ENCODE data around the gene PIK3AP1.

PIK3AP1 gene

DNA sequence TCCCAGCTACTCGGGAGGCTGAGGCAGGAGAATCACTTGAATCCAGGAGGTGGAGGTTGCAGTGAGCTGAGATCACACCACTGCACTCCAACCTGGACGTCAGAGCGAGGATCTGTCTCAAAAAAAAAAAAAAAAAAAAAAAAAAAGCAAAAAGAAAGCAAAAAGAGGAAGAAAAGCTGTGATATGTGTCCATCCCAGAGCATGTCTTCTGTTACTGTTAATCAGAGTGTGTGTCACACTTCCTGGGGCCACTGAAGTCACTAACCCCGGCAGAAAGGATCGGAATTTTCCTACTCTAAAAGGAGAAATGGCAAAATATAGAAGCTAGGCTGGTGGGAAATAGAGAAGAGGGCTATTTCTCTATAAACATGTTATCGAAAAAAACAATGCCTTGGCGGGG is 11.9 kb downstream of the PIK3AP1 start:
- Histone ChIP-seq H3F3A (ENCODE audit: insufficient read depth) (peaks cover 52% of the 10 kb centered on the region), H3K27me3 (ENCODE audit: low read length) (no peaks in the 10 kb centered on the region), H3K9ac (ENCODE audit: low read length) (peak overlapping the region; percentile 28; the same call in 1 of the 2 replicates), H3K36me3 (ENCODE audit: low read length) (peaks cover 9% of the 10 kb centered on the region; the same call in 1 of the 2 replicates), H2AFZ (ENCODE audit: low read depth, low read length, severe bottlenecking) (no peak overlapping the region), H3K4me3 (ENCODE audit: insufficient read depth, low read length, poor library complexity, severe bottlenecking) (peak overlapping the region; percentile 8), H3K4me2 (ENCODE audit: low read depth, low read length, poor library complexity, severe bottlenecking) (peak overlapping the region; percentile 53), H3K9me2 (replicated peaks; ENCODE audit: insufficient read depth, low read length) (no peaks in the 10 kb centered on the region), H3K9me3 (ENCODE audit: insufficient read depth, low read length) (no peaks in the 10 kb centered on the region), H4K20me1 (ENCODE audit: low read depth, low read length) (no peaks in the 10 kb centered on the region), H3K79me2 (ENCODE audit: insufficient read depth, low read length) (peaks cover 95% of the 10 kb centered on the region), H3K27ac (ENCODE audit: low read depth, low read length) (peak overlapping the region; percentile 80)
- no peak for TF ChIP-seq EZH2phosphoT487 (conservative IDR thresholded peaks at IDR 0.05; ENCODE audit: low read length)
- TF ChIP-seq, protein P1, sequence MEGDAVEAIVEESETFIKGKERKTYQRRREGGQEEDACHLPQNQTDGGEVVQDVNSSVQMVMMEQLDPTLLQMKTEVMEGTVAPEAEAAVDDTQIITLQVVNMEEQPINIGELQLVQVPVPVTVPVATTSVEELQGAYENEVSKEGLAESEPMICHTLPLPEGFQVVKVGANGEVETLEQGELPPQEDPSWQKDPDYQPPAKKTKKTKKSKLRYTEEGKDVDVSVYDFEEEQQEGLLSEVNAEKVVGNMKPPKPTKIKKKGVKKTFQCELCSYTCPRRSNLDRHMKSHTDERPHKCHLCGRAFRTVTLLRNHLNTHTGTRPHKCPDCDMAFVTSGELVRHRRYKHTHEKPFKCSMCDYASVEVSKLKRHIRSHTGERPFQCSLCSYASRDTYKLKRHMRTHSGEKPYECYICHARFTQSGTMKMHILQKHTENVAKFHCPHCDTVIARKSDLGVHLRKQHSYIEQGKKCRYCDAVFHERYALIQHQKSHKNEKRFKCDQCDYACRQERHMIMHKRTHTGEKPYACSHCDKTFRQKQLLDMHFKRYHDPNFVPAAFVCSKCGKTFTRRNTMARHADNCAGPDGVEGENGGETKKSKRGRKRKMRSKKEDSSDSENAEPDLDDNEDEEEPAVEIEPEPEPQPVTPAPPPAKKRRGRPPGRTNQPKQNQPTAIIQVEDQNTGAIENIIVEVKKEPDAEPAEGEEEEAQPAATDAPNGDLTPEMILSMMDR (IDR thresholded peaks at IDR 0.05; ENCODE audit: insufficient read depth, low read length, poor library complexity, severe bottlenecking) = no peak

- Histone ChIP-seq H3K4me3 (ENCODE audit: insufficient read depth, low read length, poor library complexity, severe bottlenecking) (no peak overlapping the region), H3K79me2 (ENCODE audit: insufficient read depth, low read length) (peaks cover 94% of the 10 kb centered on the region), H4K20me1 (ENCODE audit: low read depth, low read length) (no peaks in the 10 kb centered on the region), H3K9ac (ENCODE audit: low read length) (0 out of 2 replicates have a peak overlapping the region, but pooled peaks have one; percentile 2), H3K4me2 (ENCODE audit: low read depth, low read length, poor library complexity, severe bottlenecking) (peak overlapping the region; percentile 35), H3K27me3 (ENCODE audit: low read length) (no peaks in the 10 kb centered on the region), H3K9me2 (replicated peaks; ENCODE audit: insufficient read depth, low read length) (no peaks in the 10 kb centered on the region), H3F3A (ENCODE audit: insufficient read depth) (peaks cover 69% of the 10 kb centered on the region), H3K36me3 (ENCODE audit: low read length) (peaks cover 8% of the 10 kb centered on the region; the same call in 1 of the 2 replicates), H2AFZ (ENCODE audit: low read depth, low read length, severe bottlenecking) (no peak overlapping the region), H3K27ac (ENCODE audit: low read depth, low read length) (peak overlapping the region; percentile 63), H3K9me3 (ENCODE audit: insufficient read depth, low read length) (no peaks in the 10 kb centered on the region)
- TF ChIP-seq, protein P1 (IDR thresholded peaks at IDR 0.05; ENCODE audit: insufficient read depth, low read length, poor library complexity, severe bottlenecking) = no peak
- TF ChIP-seq EZH2phosphoT487 (conservative IDR thresholded peaks at IDR 0.05; ENCODE audit: low read length) = no peak
These were observed 13.9 kb downstream of the PIK3AP1 start for GRCh38 chr10:96706331-96706853.

GRCh38 chr10:96705134-96705533 is 15.2 kb downstream of the PIK3AP1 start:
- Histone ChIP-seq H3K27ac (ENCODE audit: low read depth, low read length) (peak overlapping the region; percentile 98), H3K9me2 (replicated peaks; ENCODE audit: insufficient read depth, low read length) (no peaks in the 10 kb centered on the region), H3K79me2 (ENCODE audit: insufficient read depth, low read length) (peaks cover 87% of the 10 kb centered on the region), H3F3A (ENCODE audit: insufficient read depth) (peaks cover 72% of the 10 kb centered on the region), H4K20me1 (ENCODE audit: low read depth, low read length) (no peaks in the 10 kb centered on the region), H3K9ac (ENCODE audit: low read length) (peak overlapping the region; percentile 84; the same call in 1 of the 2 replicates), H3K27me3 (ENCODE audit: low read length) (no peaks in the 10 kb centered on the region), H3K9me3 (ENCODE audit: insufficient read depth, low read length) (no peaks in the 10 kb centered on the region), H3K4me3 (ENCODE audit: insufficient read depth, low read length, poor library complexity, severe bottlenecking) (no peak overlapping the region), H2AFZ (ENCODE audit: low read depth, low read length, severe bottlenecking) (no peak overlapping the region), H3K36me3 (ENCODE audit: low read length) (peaks cover 8% of the 10 kb centered on the region; the same call in 1 of the 2 replicates), H3K4me2 (ENCODE audit: low read depth, low read length, poor library complexity, severe bottlenecking) (peak overlapping the region; percentile 94)
- TF ChIP-seq, protein P1 (IDR thresholded peaks at IDR 0.05; ENCODE audit: insufficient read depth, low read length, poor library complexity, severe bottlenecking) = no peak
- no peak for TF ChIP-seq EZH2phosphoT487 (conservative IDR thresholded peaks at IDR 0.05; ENCODE audit: low read length)
